ENCODE results near the gene SETD3.

SETD3 gene

GRCh38 chr14:99518441-99519346, 38.0 kb upstream of the SETD3 start:
- H3K4me1 ChIP-seq (ENCODE audit: insufficient read depth, low read length, severe bottlenecking): no peaks in the 10 kb centered on the region
- no peaks in the 10 kb centered on the region for H3K36me3 ChIP-seq (ENCODE audit: insufficient read depth, low read length)
- H3K27ac ChIP-seq (ENCODE audit: low read depth, low read length, poor library complexity, severe bottlenecking): no peak overlapping the region
- no peaks in the 10 kb centered on the region for H4K20me1 ChIP-seq (ENCODE audit: insufficient read depth, low read length)
- no peak overlapping the region for H3K9ac ChIP-seq (ENCODE audit: low read length)
- H3K79me2 ChIP-seq (ENCODE audit: insufficient read depth, low read length): no peaks in the 10 kb centered on the region
- no peaks in the 10 kb centered on the region for H3K9me2 ChIP-seq (ENCODE audit: low read depth, low read length)
- no peaks in the 10 kb centered on the region for H3K27me3 ChIP-seq (ENCODE audit: insufficient read depth, low read length)
- H3K4me2 ChIP-seq (ENCODE audit: low read length): no peak overlapping the region
- TF ChIP-seq CTCF (IDR thresholded peaks at IDR 0.05; ENCODE audit: low read length) (peak; percentile 74), EZH2 (IDR thresholded peaks at IDR 0.05; ENCODE audit: borderline replicate concordance, low read length) (no peak)
- H3K4me3 ChIP-seq (ENCODE audit: low read depth, low read length, poor library complexity, severe bottlenecking): no peak overlapping the region
- H3F3A ChIP-seq (ENCODE audit: insufficient read depth, low read length): no peaks in the 10 kb centered on the region
- no peak overlapping the region for H2AFZ ChIP-seq (ENCODE audit: low read length)
- H3K9me3 ChIP-seq (ENCODE audit: low read length): no peaks in the 10 kb centered on the region

GRCh38 chr14:99517643-99518381, 37.2 kb upstream of the SETD3 start:
- Histone ChIP-seq H3K9me3 (ENCODE audit: low read length) (no peaks in the 10 kb centered on the region), H3K36me3 (ENCODE audit: insufficient read depth, low read length) (no peaks in the 10 kb centered on the region), H3K4me3 (ENCODE audit: low read depth, low read length, poor library complexity, severe bottlenecking) (no peak overlapping the region), H3F3A (ENCODE audit: insufficient read depth, low read length) (no peaks in the 10 kb centered on the region), H3K9me2 (ENCODE audit: low read depth, low read length) (no peaks in the 10 kb centered on the region), H3K9ac (ENCODE audit: low read length) (no peak overlapping the region), H3K4me1 (ENCODE audit: insufficient read depth, low read length, severe bottlenecking) (no peaks in the 10 kb centered on the region), H3K4me2 (ENCODE audit: low read length) (no peak overlapping the region), H3K79me2 (ENCODE audit: insufficient read depth, low read length) (no peaks in the 10 kb centered on the region), H2AFZ (ENCODE audit: low read length) (no peak overlapping the region), H3K27ac (ENCODE audit: low read depth, low read length, poor library complexity, severe bottlenecking) (no peak overlapping the region), H4K20me1 (ENCODE audit: insufficient read depth, low read length) (no peaks in the 10 kb centered on the region), H3K27me3 (ENCODE audit: insufficient read depth, low read length) (no peaks in the 10 kb centered on the region)
- no peak for TF ChIP-seq EZH2 (IDR thresholded peaks at IDR 0.05; ENCODE audit: borderline replicate concordance, low read length)
- no peak for TF ChIP-seq CTCF (IDR thresholded peaks at IDR 0.05; ENCODE audit: low read length)

- H3K36me3 ChIP-seq (ENCODE audit: insufficient read depth, low read length): no peaks in the 10 kb centered on the region; the same call in 1 of the 2 replicates
- TF ChIP-seq CTCF (IDR thresholded peaks at IDR 0.05; ENCODE audit: low read length): no peak
- TF ChIP-seq EZH2 (IDR thresholded peaks at IDR 0.05; ENCODE audit: borderline replicate concordance, low read length): no peak
- no peaks in the 10 kb centered on the region for H4K20me1 ChIP-seq (ENCODE audit: insufficient read depth, low read length)
- no peaks in the 10 kb centered on the region for H3F3A ChIP-seq (ENCODE audit: insufficient read depth, low read length)
- no peaks in the 10 kb centered on the region for H3K27me3 ChIP-seq (ENCODE audit: insufficient read depth, low read length)
- H3K4me3 ChIP-seq (ENCODE audit: low read depth, low read length, poor library complexity, severe bottlenecking): no peak overlapping the region
- no peaks in the 10 kb centered on the region for H3K4me1 ChIP-seq (ENCODE audit: insufficient read depth, low read length, severe bottlenecking)
- H3K27ac ChIP-seq (ENCODE audit: low read depth, low read length, poor library complexity, severe bottlenecking): no peak overlapping the region
- no peak overlapping the region for H2AFZ ChIP-seq (ENCODE audit: low read length)
- no peak overlapping the region for H3K9ac ChIP-seq (ENCODE audit: low read length)
- H3K4me2 ChIP-seq (ENCODE audit: low read length): no peak overlapping the region
- no peaks in the 10 kb centered on the region for H3K79me2 ChIP-seq (ENCODE audit: insufficient read depth, low read length)
- no peaks in the 10 kb centered on the region for H3K9me2 ChIP-seq (ENCODE audit: low read depth, low read length)
- H3K9me3 ChIP-seq (ENCODE audit: low read length): no peaks in the 10 kb centered on the region
Observed at GRCh38 chr14:99516871-99517642, 36.4 kb upstream of the SETD3 start.

Measured in OCI-LY1 (cell line).